PFSK-1 (cell line): ENCODE results near the gene LSM12.

Source experiments
- FOXP2 ChIP-seq: optimal IDR thresholded peaks from 2 replicates; pipeline ENCODE3; 2011; ENCODE audit warnings: borderline replicate concordance, control low read depth, inconsistent platforms; ENCODE audit not compliant: insufficient read depth; ENCODE audit errors: extremely low read length, extremely low read depth
- POLR2AphosphoS5 ChIP-seq: IDR thresholded peaks from 2 replicates; pipeline ENCODE4 v1.6.1; 2012; ENCODE audit warnings: low read depth, mild to moderate bottlenecking, control low read depth, low read length, moderate library complexity
- SIN3A ChIP-seq: IDR thresholded peaks from 2 replicates; pipeline ENCODE4 v1.6.1; 2012; ENCODE audit warnings: mild to moderate bottlenecking, low read length, moderate library complexity, borderline replicate concordance; ENCODE audit not compliant: insufficient read depth
- TAF1 ChIP-seq: IDR thresholded peaks from 2 replicates; pipeline ENCODE4 v1.6.1; 2012; ENCODE audit warnings: low read length, control low read depth, borderline replicate concordance; ENCODE audit not compliant: insufficient read depth

DNA sequence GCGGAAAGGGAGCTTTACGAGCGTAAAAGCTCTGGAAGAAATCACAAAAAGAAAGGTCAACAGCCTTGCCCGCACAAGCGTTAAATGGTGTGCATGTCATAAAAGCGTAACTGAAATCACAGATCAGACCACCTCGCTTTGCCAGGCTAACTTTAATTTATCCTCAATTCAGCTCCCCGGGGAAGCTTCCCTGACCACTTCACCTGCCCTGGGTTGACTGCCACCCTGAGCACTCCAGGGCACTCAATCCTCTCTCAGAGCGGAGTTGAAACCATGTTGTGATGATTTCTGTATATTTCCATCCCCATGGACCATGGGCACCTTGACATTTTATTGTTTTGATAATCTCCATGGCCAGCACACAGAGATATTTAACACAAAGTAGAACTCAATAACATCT, 78.2 kb downstream of the LSM12 start:
- no peak for TF ChIP-seq POLR2AphosphoS5
- no peak for TF ChIP-seq FOXP2
- TF ChIP-seq SIN3A: no peak
- TF ChIP-seq TAF1: no peak
